ENCODE measurements around the gene PFKL. TPM values are rescaled to one million over a fixed set of nuclear protein-coding genes. Genes with fewer than 3 reads are reported as not detected.

The PFKL gene
- total RNA-seq, 2 donors from 2014 or later: 134 to 139 TPM

DNA sequence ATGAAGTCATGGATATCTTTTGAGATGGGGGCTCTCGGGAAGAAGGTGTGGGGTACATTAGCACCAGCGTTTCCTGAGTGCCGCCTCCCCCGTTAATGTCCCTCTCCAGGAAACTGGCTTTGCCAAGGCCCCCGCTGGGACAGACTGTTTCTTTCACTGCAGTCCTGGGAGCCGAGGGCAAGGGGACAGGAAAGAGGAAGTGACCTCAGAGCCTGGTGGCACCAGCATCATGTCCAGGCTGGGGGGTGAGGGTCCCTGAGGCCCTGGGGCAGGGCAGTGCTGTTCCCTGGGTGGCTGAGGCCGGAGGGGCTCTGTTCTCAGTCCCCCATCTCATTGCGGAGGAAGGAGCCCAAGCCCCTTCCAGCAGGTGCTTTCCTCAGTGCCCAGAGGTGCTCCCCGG is 5.8 kb downstream of the PFKL start:
- DNase-seq (ENCODE audit: low spot score) (no peak), ATAC-seq (no peak)
- H3K9me3 Mint-ChIP-seq: no peaks in the 10 kb centered on the region
- peaks cover under 1% of the 10 kb centered on the region for H3K36me3 Mint-ChIP-seq
- H3K27me3 Mint-ChIP-seq: no peaks in the 10 kb centered on the region
- H3K27ac Mint-ChIP-seq: no peak overlapping the region
- peaks cover 4 to 20% of the 10 kb centered on the region in 2 donors for H3K4me1 Mint-ChIP-seq (ENCODE audit: low read depth in 2 of 2)
- no peak overlapping the region for H3K4me3 Mint-ChIP-seq

DNA sequence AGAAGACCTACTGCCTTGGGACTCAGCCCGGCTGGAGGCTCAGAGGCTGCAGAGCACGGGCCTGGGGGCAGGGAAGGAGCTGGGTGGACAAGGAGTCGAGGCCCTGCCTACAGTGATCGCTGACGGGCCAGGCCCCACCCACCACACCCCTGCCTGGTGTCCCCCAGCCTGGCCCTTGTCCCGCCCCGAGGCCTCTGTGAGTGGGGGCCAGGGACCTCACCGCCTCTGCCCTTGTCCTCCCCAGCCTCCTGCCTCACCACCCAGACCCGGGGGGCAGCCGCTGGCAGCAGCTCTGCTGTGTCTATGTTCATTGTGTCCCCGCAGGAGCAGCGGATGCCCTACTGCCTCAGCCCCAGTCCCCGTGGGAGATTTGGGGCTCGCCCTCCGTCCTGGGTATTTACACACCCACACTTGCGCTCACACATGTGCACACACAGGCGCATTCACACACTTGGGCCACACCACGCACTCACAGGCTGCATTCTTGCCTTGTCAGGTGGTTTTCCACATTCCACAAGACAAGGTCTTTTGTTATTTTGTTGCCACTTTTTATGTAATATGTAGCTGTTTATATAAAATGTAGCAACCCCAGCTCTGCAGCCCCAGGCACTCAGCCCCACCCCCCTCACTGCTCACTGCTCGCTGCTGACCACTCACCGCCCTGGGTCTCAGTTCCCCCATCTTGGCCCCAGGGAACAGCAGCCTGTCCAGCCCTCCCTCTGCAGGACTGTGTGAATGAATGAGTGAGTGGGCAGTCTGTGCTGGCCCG is 7.3 kb downstream of the PFKL start:
- peaks cover 8% of the 10 kb centered on the region for H3K36me3 Mint-ChIP-seq
- no peak overlapping the region for H3K27ac Mint-ChIP-seq
- peaks cover 11 to 18% of the 10 kb centered on the region in 2 donors for H3K4me1 Mint-ChIP-seq (ENCODE audit: low read depth in 2 of 2)
- DNase-seq (ENCODE audit: low spot score) (no peak), ATAC-seq (no peak)
- H3K9me3 Mint-ChIP-seq: no peaks in the 10 kb centered on the region
- H3K4me3 Mint-ChIP-seq: no peak overlapping the region
- H3K27me3 Mint-ChIP-seq: no peaks in the 10 kb centered on the region

DNA sequence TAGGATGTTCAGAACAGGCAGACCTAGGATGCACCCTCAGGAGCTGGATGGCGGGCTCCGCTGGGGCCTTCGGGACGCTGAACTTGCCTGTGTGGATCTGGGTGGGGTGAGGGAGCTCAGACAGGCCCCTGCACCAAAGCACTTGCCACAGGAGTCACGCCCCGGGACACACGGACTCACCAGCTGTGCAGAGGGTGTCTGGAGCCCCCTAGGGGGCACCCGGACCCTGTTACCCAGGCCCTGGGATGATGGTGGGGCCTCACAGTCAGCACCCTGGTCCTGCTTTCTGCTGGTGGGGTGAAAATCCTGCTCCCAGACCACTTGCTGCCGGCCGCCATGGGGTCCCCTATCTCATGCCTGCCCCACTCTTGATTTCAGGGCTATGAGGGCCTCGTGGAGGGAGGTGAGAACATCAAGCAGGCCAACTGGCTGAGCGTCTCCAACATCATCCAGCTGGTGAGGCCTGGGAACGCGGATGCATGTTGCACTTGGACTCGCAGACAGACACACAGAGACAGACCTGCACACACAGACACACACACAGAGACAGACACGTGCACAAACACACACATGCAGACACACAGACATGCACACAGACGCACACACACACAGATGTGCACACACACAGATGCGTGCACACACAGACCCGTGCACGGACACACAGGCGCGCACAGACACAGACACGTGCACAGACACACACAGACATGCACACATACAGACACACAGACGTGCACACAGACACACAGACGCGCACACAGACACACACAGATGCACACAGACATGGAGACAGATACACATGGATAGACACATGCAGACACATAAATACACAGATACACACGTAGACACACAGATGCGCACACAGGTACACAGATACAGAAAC is 11.0 kb downstream of the PFKL start:
- DNase-seq (ENCODE audit: low spot score) (no peak), ATAC-seq (no peak)
- H3K36me3 Mint-ChIP-seq: peaks cover 8% of the 10 kb centered on the region
- no peak overlapping the region for H3K4me3 Mint-ChIP-seq
- H3K9me3 Mint-ChIP-seq: no peaks in the 10 kb centered on the region
- no peak overlapping the region for H3K27ac Mint-ChIP-seq
- no peaks in the 10 kb centered on the region for H3K27me3 Mint-ChIP-seq
- peaks cover 7 to 9% of the 10 kb centered on the region in 2 donors for H3K4me1 Mint-ChIP-seq (ENCODE audit: low read depth in 2 of 2)

DNA sequence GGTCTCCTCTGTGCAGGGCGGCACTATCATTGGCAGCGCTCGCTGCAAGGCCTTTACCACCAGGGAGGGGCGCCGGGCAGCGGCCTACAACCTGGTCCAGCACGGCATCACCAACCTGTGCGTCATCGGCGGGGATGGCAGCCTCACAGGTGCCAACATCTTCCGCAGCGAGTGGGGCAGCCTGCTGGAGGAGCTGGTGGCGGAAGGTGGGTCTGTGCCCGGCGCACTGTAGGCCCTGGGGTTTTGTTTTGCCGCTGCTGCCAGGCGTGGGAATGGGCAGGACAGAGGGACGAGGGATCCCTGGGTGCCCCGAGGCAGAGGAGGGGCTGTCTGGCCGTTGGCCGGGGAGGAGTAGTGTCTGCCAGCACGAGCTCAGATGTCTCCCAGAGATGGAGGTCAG is 12.2 kb downstream of the PFKL start:
- Mint-ChIP-seq H3K27me3 (no peaks in the 10 kb centered on the region), H3K27ac (no peak overlapping the region), H3K9me3 (no peaks in the 10 kb centered on the region), H3K36me3 (peaks cover 8% of the 10 kb centered on the region), H3K4me1 (ENCODE audit: low read depth in 2 of 2) (peaks cover 7 to 9% of the 10 kb centered on the region in 2 donors), H3K4me3 (no peak overlapping the region)
- no peak for DNase-seq (ENCODE audit: low spot score)
- ATAC-seq: no peak

- Mint-ChIP-seq H3K4me3 (no peak overlapping the region), H3K9me3 (no peaks in the 10 kb centered on the region), H3K27me3 (no peaks in the 10 kb centered on the region), H3K4me1 (ENCODE audit: low read depth in 2 of 2) (peaks cover 7 to 8% of the 10 kb centered on the region in 2 donors), H3K36me3 (peaks cover 8% of the 10 kb centered on the region), H3K27ac (no peak overlapping the region)
- DNase-seq (ENCODE audit: low spot score) (no peak), ATAC-seq (no peak)
Measured at GRCh38 chr21:44312716-44313115, 12.9 kb downstream of the PFKL start.

DNA sequence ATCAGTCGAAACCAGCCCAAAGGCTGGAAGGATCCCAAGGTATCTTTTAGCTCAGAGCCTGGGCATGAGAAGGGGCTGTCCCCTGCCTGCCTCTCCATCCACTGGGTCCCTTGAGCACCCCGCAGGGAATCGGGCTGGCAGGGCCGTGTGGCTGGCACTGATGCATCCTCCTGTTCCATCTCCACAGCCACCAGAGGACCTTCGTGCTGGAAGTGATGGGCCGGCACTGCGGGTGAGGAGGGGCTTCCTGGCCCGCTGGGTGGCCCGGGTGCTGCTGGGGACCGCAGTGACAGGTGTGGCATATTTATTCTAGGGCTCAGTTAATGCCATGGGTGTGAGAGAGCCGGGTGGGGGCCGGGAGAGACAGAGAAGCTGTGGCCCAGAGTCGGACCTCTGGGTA is 13.6 kb downstream of the PFKL start:
- no peaks in the 10 kb centered on the region for H3K9me3 Mint-ChIP-seq
- peaks cover 3 to 7% of the 10 kb centered on the region in 2 donors for H3K4me1 Mint-ChIP-seq (ENCODE audit: low read depth in 2 of 2)

DNA sequence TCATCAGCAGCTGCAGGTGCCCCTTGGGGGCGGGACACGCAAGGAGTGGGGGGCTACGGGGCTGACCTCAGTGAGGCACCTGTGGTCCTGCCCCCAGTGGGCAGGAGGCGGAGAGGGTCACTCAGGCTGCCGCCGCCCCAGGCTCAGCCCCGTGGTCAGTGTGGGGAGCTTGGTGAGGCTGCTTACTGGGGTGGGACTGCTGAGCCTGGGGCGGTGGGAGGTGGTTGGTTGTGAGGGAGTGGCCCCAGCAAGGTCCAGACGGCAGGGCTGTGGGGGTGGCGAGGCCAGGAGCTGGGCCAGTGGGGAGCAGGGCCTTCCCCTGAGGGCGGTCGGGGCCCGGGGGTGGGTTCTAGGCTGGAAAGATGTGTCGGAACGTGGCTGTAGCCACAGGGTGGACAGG is 14.3 kb downstream of the PFKL start:
- Mint-ChIP-seq H3K27me3 (no peaks in the 10 kb centered on the region), H3K4me3 (no peak overlapping the region), H3K4me1 (ENCODE audit: low read depth in 2 of 2) (peaks cover 3 to 7% of the 10 kb centered on the region in 2 donors), H3K36me3 (peaks cover 8% of the 10 kb centered on the region), H3K27ac (no peak overlapping the region), H3K9me3 (no peaks in the 10 kb centered on the region)
- ATAC-seq (no peak), DNase-seq (ENCODE audit: low spot score) (no peak)

More for the DNA sequence above, 13.6 kb downstream of the PFKL start:
- Mint-ChIP-seq H3K27ac (no peak overlapping the region), H3K36me3 (peaks cover 8% of the 10 kb centered on the region), H3K27me3 (no peaks in the 10 kb centered on the region), H3K4me3 (no peak overlapping the region)
- ATAC-seq: no peak
- DNase-seq (ENCODE audit: low spot score): no peak

DNA sequence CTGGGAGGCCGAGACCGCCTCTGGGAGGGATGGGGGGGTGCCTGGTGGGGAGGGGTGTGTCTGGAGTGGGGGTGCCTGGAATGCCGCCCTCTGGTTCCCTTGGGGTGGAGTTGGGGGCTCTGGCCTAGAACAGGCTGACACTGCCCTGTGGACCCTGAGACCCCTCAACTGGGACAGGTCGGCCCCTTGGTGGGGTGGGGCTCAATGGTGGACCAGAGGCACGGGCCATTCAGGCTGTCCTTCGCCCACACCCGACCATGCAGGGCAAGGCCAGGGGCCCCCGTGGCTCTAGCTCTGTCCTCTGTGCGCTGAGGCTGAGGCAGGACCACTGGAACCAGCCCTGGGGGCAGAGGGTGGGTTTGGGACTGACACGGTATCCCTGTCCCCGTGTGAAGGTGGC is 14.7 kb downstream of the PFKL start:
- Mint-ChIP-seq H3K27me3 (no peaks in the 10 kb centered on the region), H3K4me1 (ENCODE audit: low read depth in 2 of 2) (peaks cover 3 to 7% of the 10 kb centered on the region in 2 donors), H3K27ac (no peak overlapping the region), H3K9me3 (no peaks in the 10 kb centered on the region), H3K4me3 (no peak overlapping the region), H3K36me3 (peaks cover 8% of the 10 kb centered on the region)
- no peak for ATAC-seq
- no peak for DNase-seq (ENCODE audit: low spot score)

DNA sequence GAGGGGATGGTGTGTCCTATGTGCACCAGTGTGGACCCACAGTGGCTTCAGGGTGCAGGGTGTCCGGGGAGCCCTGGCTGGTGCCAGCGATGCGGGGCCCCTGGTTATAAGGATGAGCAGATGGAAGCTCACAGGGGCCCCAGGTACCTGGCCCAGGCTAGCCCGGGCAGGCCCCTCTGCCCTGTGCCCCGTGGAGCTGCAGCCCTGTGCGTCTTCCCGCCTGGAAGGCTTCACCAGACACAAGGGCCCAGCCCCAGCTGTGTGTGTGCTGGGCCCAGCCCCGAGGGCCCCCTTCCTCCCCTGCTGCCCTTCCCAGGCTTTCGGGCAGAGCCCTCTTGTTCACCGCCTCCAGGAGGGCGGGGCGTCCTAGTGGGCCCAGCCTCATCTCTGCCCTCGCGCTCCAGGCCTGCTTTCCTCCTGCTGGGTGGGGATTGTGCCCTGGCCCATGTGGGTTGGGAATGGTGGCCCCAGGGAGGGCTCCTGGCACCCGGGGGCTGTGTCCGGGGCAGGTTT is 15.9 kb downstream of the PFKL start:
- ATAC-seq (no peak), DNase-seq (ENCODE audit: low spot score) (no peak)
- Mint-ChIP-seq H3K27me3 (no peaks in the 10 kb centered on the region), H3K27ac (no peak overlapping the region), H3K36me3 (peaks cover 7% of the 10 kb centered on the region), H3K4me1 (ENCODE audit: low read depth in 2 of 2) (peaks cover 3 to 7% of the 10 kb centered on the region in 2 donors), H3K4me3 (no peak overlapping the region), H3K9me3 (no peaks in the 10 kb centered on the region)

- H3K4me3 Mint-ChIP-seq: no peak overlapping the region
- no peak overlapping the region for H3K27ac Mint-ChIP-seq
- H3K36me3 Mint-ChIP-seq: peaks cover under 1% of the 10 kb centered on the region
- no peaks in the 10 kb centered on the region for H3K9me3 Mint-ChIP-seq
- DNase-seq (ENCODE audit: low spot score) (no peak), ATAC-seq (peak in 1 of 2 donors; percentile 4)
- H3K27me3 Mint-ChIP-seq: no peaks in the 10 kb centered on the region
- H3K4me1 Mint-ChIP-seq (ENCODE audit: low read depth in 2 of 2): peaks cover 1 to 3% of the 10 kb centered on the region in 2 donors
Measured at GRCh38 chr21:44316277-44316900, 16.5 kb downstream of the PFKL start.

GRCh38 chr21:44317241-44317782 is 17.5 kb downstream of the PFKL start:
- Mint-ChIP-seq H3K27me3 (no peaks in the 10 kb centered on the region), H3K9me3 (no peaks in the 10 kb centered on the region), H3K27ac (no peak overlapping the region), H3K36me3 (no peaks in the 10 kb centered on the region), H3K4me3 (no peak overlapping the region), H3K4me1 (ENCODE audit: low read depth in 2 of 2) (peaks cover 0 to 3% of the 10 kb centered on the region in 2 donors)
- DNase-seq (ENCODE audit: low spot score): no peak
- no peak for ATAC-seq

GRCh38 chr21:44317871-44318270 is 18.0 kb downstream of the PFKL start:
- ATAC-seq (no peak), DNase-seq (ENCODE audit: low spot score) (no peak)
- Mint-ChIP-seq H3K4me1 (ENCODE audit: low read depth in 2 of 2) (peaks cover 0 to 3% of the 10 kb centered on the region in 2 donors), H3K9me3 (no peaks in the 10 kb centered on the region), H3K36me3 (no peaks in the 10 kb centered on the region), H3K27me3 (no peaks in the 10 kb centered on the region), H3K27ac (no peak overlapping the region), H3K4me3 (no peak overlapping the region)

GRCh38 chr21:44318489-44319285 is 18.8 kb downstream of the PFKL start:
- H3K27ac Mint-ChIP-seq: no peak overlapping the region
- H3K27me3 Mint-ChIP-seq: no peaks in the 10 kb centered on the region
- ATAC-seq: no peak
- no peak for DNase-seq (ENCODE audit: low spot score)
- no peak overlapping the region for H3K4me3 Mint-ChIP-seq
- H3K4me1 Mint-ChIP-seq (ENCODE audit: low read depth in 2 of 2): peaks cover 0 to 3% of the 10 kb centered on the region in 2 donors
- no peaks in the 10 kb centered on the region for H3K9me3 Mint-ChIP-seq
- no peaks in the 10 kb centered on the region for H3K36me3 Mint-ChIP-seq
